ENCODE data around the gene PLCL2.

The PLCL2 gene

DNA sequence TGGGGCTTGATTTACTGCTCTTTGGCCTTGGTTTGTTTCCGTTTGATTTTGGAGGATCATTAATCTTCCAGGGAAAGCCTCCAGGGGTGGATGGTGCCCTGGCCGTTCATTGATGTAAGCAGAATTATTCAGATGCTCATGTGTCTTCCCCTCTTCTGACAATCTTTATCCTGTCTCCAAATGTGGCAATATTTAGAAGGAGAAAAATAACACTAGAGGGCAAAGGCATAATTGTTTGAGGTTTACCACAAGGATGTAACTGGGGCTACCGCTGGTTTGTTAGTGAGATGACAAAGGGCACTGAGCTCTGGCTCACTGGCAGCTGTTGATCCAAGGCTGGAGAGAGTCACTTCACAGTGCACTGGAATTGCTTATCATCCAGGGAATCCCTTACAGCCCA lies 18.2 kb upstream of the PLCL2 start:
- DNase-seq, result no peak

- no peak for DNase-seq
Measured at GRCh38 chr3:16868513-16868912, 16.2 kb upstream of the PLCL2 start.

- DNase-seq, result no peak
Measured at GRCh38 chr3:16869261-16870005, 15.3 kb upstream of the PLCL2 start.

DNA sequence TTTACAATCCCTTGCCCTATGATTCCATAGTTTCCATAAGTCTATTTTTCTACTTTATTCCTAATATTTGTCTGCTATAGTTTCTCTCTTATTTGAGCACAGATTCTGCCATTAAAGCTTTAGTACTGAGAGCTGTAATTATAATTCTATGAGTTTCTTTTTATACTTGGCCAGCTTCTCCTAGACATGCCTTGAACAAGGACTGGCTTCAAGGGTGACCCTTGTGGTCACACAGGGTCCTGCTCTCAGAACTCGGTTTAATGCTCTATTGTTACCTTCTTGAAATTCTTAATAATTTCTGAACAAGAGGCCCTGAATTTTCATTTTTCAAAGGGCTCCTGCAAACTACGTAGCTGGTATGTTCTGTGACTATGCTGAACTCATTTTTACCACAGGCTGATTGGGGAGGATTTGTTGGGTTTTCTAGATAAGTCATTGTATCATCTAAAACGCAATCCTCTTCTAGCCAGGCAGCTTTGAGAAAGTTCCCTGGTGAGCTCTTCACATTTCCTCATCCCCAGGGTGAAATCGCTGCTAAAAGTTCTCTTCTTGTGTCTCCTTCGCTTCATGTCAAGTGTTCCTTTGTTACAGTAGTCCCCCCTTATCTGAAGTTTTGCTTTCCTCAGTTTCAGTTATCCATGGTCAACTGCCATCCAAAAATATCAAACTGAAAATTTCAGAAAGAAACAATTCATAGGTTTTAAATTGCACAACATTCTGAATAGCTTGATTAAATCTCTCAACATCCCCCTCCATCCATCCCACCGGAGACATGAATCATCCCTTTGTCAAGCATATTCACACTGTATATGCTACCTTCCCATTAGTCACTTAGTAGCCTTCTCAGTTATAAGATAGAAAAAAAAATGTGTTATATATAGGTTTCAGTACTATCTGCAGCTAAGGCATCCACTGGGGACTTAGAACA lies 12.6 kb upstream of the PLCL2 start:
- DNase-seq, result no peak

DNA sequence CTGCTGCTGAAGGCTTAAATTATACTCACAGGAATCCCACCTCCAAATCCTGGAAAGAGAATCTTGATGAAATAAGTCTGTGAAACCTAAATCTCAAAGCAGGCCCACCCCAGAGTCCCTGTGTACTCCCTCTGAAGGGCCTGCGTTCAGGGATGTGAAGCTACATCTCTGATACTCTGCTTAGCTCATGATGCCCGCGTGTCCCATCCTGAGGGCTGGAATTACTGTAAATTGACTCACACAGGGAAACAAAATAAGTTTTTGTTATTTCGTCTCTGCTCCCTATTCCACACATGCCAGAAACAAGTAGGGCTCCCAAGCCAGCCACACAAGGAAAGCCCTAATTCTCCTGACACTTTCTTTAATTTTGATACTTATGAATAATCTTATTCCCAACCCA lies 10.9 kb upstream of the PLCL2 start:
- no peak for DNase-seq

DNA sequence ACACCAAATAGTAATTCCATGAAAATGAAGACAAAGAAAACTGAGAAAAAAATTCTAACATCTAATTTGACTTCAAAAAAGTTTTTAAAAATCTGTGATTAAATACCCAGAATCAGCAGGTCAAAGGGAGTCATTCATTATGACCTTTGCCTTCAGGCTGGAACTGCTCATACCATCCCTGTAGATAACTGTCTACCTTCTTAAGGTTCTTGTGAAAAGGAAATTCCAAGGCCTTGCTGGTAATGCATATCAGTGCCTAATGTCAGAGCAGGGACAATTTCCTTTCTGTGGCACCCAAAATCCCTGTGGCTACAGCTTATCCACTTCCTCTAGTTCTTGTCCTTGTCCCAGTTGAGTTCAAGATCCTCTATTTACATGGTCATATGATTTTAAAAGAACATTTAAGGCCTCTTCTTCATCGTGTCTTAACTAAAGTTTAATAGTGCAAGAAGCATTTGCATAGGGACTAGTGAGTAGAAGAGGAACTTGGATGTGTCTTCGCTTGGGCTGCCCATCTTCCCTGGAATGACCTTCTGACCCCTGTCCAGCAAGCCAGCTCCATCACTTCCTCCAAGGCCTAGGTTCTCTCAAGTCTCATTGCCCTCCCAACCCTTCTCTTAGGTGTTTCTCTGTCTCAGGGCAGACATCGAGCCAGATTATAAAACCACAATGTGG lies 8.7 kb upstream of the PLCL2 start:
- no peak for DNase-seq

GRCh38 chr3:16877505-16877904 lies 7.2 kb upstream of the PLCL2 start:
- DNase-seq, result no peak

DNA sequence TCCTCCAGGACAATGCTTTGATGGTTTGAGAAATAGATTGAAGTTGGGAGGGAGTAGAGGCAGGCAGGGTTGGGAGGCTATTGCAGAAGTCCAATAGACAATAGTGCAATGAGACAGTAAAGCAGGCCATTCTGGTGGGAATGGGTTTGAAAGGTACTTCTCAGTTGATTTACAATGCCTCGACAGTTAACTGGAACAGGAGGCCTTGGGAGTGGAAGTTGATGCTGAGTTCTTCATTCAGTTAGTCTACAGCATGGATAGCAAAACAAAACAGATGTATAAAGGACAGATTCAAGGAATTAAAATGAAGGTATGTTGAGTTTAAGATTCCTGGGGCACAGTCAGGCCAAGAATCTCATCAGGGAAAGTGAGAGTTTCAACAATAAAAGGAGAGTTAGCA lies 6.8 kb upstream of the PLCL2 start:
- DNase-seq, result no peak

DNA sequence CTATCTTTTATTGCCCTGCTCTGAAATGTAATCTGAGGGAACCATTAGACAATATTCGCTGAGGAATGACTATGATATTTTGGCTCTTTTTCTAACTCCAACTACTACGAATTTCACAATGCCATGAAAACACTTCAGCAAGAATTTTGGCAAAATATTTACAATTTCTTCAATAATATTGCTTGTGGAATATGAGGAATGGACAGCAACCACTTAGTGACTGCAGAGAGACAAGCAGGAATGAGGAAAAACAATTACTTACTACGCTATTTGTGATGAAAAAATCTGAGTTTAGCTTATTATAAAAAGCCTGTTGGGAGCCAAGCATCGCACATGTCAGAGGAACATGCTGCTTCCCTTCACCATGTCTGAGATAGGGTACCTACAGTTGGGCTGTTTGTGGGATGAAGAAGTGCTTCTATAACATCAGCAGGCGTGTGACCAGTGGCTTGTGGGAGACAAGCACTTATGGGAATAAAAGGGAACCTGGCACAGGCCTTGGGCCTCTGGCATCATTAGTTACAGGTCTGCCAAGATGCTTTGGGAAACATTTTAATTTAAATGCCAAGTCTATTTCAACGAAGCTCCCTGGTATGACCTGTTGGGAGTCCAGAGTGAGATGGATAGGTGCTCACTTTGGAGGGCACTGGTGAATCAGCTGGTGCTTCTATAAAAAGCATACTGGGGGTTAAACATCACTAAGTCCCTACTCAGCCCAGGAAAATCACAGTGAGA lies 2.7 kb upstream of the PLCL2 start:
- no peak for DNase-seq

DNA sequence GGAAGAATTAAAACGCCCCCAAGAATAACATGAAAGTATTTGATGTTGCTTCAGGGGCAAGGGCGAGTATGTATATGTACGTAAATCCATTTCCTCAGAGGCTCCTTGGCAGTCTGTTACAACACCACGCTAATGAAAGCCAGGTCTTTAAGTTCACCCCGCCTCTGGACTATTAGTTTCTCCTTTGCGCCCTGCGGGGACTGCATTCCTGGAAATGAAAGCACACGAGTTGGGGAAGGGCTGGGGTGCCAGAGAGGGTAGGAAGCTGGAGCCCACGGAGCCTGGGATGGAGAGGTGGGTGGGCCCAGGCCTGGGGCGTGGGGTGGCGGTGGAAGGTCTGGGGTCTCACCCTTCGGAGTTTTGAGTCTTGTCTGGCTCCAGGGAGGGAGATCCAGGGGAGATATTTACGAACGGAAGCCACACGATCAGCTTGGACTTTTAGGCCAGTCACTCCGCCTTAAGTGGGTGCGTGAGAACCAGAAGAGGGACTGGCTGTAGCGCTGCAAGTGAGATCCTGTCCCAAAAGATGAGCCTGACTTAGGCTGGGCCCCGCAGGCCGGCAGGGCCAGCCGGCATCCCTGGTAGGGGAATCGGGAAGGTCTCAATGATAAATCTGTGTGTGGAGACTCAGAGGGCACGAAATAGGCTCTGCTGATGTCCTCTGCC lies 1.6 kb upstream of the PLCL2 start:
- DNase-seq, result no peak

DNA sequence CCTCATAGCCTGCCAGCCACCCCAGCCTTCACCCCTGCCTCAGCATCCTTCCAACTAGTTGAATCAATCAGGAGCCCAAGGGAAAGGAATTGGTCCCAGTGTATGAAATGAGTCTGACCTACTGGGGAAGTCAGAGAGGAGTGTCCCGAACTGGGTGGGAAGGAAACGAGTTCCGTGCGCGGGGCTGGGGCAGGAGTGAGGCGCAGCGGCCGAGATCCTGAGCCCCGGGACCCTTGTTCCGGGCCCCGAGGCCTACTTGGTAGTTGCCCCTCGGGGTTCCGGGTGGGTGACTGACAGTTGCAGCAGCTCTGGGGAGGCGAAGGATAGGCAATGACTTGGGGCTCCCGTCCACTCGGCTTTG lies 1.1 kb upstream of the PLCL2 start:
- no peak for DNase-seq

- peak; percentile 31 to 75 for DNase-seq
Measured at GRCh38 chr3:16884084-16884747, 539 bp upstream of the PLCL2 start.

GRCh38 chr3:16885593-16886302 lies 993 bp downstream of the PLCL2 start:
- DNase-seq, result no peak

GRCh38 chr3:16886303-16886683 lies 1.5 kb downstream of the PLCL2 start:
- no peak for DNase-seq

GRCh38 chr3:16887130-16887529 lies 2.4 kb downstream of the PLCL2 start:
- DNase-seq, result no peak

DNA sequence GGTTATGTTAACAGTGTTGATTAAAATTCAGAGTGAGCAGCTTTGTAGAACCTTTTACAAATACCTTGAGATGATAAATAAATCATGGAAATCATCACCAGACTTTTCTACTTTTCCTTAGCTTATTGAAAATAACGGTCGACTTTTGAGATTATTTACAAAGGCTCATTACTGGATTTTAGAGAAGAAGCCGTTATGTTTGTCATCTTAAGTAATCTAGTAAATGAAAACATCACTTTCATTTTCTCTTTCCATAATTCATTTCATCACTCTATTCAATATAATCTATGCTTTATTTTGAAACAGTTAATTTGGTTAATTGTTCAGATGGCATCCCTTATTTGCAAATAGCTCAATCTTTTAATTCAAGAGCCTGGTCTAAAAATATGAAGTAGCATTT lies 3.6 kb downstream of the PLCL2 start:
- DNase-seq, result no peak

DNA sequence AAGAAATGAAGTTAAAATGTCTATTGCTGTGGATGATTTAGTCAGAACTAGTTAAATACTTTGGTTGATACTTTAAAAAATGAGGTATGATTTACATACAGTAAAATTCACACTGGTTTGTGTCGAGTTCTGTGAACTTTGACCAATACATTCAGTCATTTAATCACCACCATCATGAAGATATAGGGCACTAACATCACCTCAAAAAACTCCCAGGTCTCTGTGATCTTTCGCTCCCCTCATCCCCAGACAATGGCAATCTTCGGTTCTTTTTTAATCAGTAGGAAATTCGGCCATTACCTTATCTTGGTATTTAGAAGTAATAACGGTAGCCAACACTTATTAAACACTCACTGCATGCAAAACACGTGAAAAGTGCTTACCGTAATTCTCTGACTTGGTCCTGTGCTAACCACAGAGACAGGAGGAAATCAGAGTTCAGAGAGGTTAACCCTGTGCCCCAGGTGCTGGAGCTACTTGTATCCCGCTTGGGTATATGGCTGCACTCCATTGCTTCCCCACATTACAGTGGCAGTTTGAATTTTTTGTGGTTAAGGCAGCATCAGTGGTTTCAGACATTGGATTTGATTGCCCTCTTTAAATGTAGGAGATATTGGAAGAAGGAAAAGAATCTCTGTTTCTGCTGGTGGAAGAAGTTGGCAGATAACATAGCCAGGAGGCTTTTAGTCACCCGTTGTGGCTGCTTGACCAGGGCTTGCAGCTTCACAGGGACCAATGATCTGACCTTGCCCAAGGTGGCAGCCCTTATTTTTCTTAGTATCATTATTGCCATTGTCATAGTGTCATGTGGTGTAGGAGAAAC lies 4.2 kb downstream of the PLCL2 start:
- DNase-seq, result peak in 1 of 2 experiments; percentile 9

GRCh38 chr3:16890597-16891333 lies 6.0 kb downstream of the PLCL2 start:
- DNase-seq, result no peak

DNA sequence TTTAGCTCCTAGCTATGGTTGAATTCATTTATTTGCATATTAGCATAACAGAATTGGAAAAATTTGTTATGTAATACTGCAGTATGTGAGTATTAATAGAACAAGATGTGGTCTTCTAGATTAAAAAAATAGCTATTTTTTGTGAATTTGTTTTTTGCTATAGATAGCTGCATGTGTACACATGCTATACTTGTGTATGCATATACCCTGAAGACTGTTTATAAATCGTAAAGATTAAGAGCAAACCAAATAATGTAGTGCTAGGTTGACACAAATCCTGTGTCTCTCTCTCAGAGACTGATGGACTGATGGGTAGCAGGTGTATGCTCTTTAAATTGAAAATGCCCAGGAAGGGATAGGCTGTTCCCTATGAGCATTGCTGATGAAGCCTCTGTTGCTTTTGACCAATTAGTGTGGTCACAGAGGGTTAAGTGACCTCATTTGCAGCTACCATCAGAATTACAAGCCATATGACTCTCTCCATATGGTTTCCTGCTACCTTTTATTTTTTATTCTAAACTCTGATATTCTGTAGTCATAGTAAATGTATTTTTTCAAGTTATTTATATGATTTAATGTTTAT lies 9.0 kb downstream of the PLCL2 start:
- DNase-seq, result peak; percentile 17 to 35

Measured in NCI-H526 (cell line).